ENCODE measurements around the gene GDF10.

GDF10 gene

DNA sequence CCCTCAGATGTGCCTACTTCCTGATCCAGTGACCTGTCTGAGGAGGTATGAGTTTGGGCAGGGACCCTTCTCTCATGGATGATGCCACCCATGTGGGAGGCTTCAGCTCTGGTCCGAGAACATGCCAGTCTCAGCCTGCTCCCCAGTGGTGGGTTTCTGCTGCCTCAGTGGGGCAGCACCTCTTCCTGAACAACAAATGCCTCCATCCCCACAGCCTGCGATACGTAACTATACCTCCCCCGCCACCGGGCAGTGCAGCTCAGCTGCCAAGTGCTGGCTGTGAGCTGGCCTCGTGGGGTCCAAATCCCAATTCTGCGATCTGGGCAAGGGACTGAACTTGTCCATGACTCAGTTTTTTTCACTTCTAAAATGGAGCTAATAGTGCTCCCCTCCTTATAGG is 3.1 kb downstream of the GDF10 start:
- no peak overlapping the region for H3K4me3 ChIP-seq (replicated peaks; ENCODE audit: low read depth, low read length)
- no peak for DNase-seq (ENCODE audit: extremely low read depth, low read depth)
- TF ChIP-seq, protein P1, sequence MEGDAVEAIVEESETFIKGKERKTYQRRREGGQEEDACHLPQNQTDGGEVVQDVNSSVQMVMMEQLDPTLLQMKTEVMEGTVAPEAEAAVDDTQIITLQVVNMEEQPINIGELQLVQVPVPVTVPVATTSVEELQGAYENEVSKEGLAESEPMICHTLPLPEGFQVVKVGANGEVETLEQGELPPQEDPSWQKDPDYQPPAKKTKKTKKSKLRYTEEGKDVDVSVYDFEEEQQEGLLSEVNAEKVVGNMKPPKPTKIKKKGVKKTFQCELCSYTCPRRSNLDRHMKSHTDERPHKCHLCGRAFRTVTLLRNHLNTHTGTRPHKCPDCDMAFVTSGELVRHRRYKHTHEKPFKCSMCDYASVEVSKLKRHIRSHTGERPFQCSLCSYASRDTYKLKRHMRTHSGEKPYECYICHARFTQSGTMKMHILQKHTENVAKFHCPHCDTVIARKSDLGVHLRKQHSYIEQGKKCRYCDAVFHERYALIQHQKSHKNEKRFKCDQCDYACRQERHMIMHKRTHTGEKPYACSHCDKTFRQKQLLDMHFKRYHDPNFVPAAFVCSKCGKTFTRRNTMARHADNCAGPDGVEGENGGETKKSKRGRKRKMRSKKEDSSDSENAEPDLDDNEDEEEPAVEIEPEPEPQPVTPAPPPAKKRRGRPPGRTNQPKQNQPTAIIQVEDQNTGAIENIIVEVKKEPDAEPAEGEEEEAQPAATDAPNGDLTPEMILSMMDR (IDR thresholded peaks at IDR 0.05; ENCODE audit: low read depth, low read length, missing control alignments): no peak

DNA sequence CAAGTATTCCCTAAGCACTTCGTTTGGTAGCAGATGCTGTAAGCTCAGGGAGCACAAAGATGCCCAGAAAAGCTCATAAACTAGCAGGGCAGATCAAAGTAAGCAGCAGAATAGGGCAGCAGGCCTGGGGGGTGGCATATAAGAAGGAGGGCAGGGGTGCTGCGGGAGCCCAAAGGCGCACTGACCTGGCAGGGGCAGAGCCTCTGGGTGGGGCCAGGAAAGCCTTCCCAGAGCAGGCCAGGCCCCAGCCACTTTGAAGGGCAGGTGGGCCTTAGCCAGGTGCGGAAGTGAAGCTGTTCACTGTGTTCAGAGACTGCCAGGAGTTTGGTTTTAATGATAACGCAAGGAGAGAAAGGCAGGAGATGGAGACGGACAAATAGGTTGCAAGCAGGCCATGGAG is 3.9 kb downstream of the GDF10 start:
- no peak overlapping the region for H3K4me3 ChIP-seq (replicated peaks; ENCODE audit: low read depth, low read length)
- DNase-seq (ENCODE audit: extremely low read depth, low read depth): no peak
- TF ChIP-seq, protein P1 (IDR thresholded peaks at IDR 0.05; ENCODE audit: low read depth, low read length, missing control alignments): no peak

DNA sequence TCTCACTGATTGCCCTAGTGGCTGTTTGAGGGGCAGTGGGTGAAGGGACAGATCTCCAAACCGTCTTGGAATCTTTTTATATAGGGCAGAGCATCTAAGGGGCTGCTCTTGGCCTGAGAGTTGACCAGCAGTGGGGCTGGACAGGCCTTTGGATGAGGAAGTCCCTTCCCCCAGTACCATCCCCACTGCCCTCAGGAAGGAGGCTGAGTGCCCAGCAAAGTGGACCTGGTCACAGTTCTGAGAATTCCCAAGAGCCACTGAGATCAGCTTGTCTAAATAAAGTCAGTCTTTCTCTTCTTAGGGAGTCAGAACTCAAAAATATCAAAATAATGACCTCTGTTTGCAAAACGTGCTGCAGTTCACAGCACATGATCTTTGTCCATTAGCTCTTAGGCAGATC is 5.6 kb downstream of the GDF10 start:
- TF ChIP-seq, protein P1 (IDR thresholded peaks at IDR 0.05; ENCODE audit: low read depth, low read length, missing control alignments): no peak
- no peak for DNase-seq (ENCODE audit: extremely low read depth, low read depth)
- H3K4me3 ChIP-seq (replicated peaks; ENCODE audit: low read depth, low read length): no peak overlapping the region

DNA sequence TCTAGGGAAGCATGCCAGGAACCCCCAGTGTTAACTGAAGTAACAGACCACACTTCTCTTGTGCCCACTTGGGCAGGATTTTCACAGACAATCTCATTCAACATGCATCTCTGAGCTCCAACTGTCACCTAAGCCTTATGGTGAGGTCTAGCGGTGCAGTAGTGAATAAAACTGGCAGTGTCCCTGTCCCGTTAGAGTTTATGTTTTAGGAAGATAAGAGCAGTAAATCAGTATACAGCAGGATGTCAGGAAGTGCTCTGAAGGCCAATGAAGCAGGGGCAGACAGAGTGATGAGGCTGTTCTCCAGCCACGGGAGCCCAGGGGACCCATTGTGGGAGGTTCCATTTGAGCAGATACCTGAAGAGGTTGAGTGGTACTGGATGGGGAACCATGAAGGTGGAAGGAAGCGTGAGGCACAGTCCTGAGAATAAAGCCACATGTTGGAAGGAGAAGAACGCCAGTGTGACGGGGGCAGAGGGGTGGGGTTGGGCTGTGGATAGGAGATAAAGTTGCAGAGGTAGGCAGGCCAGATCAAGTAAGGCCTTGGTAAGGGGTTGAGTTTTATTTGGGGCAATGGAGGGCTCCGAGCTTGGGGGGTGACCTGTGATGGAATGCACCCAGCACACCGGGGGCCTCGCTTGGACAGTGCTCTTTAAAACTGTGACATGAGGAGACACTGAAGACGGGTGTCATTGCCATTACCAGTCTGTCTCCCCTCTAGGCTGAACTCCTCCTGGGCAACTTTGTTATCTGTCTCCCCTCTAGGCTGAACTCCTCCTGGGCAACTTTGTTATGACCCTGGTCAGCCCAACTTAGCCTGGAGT is 6.6 kb downstream of the GDF10 start:
- DNase-seq (ENCODE audit: extremely low read depth, low read depth): no peak
- no peak overlapping the region for H3K4me3 ChIP-seq (replicated peaks; ENCODE audit: low read depth, low read length)

DNA sequence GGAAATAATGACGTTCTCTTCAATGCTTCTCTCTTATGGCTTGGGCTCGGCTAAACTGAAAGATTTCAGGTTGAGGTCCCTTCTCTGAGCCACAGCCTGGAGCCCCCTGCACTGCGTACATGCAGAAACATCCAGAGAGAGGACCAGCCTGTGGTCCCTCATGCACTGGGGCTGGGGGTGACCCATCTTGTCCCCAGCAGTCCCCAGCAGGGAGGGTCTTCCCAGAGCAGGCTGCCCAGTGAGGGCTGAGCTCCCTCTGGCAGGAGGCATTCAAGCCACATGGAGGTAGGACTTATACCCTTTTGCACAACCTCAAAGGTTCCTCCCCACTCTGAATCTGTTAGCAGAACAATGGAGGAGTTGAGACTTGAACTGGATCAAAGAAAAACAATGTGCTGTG is 7.4 kb downstream of the GDF10 start:
- no peak overlapping the region for H3K4me3 ChIP-seq (replicated peaks; ENCODE audit: low read depth, low read length)
- TF ChIP-seq, protein P1 (IDR thresholded peaks at IDR 0.05; ENCODE audit: low read depth, low read length, missing control alignments): no peak
- DNase-seq (ENCODE audit: extremely low read depth, low read depth): no peak

More for the DNA sequence above, 6.6 kb downstream of the GDF10 start:
- TF ChIP-seq, protein P1 (IDR thresholded peaks at IDR 0.05; ENCODE audit: low read depth, low read length, missing control alignments): no peak

DNA sequence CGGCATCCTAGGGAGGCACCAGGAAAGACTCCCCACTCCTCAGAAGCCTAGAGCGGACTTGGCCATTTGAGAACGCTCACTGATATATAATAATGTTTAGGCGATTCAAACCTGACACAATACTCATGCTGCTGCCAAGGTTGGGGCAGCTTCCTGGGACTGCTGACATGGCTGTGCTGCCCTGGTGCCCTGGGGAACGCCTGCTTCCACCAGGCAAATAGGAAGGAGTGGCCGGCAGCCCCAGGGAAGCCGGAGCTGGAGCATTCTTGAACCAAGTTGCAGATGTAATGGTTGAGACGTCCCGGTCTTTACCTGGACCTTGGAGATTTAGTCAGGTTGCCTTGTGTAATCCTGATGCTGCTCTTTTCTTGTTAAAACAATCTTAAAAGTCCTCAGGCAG is 8.8 kb downstream of the GDF10 start:
- no peak overlapping the region for H3K4me3 ChIP-seq (replicated peaks; ENCODE audit: low read depth, low read length)

More for the DNA sequence above, 8.8 kb downstream of the GDF10 start:
- no peak for DNase-seq (ENCODE audit: extremely low read depth, low read depth)
- TF ChIP-seq, protein P1 (IDR thresholded peaks at IDR 0.05; ENCODE audit: low read depth, low read length, missing control alignments): no peak
